OCI-M1 (cell line): Measurements from ENCODE around the gene OTULINL.

Experiments
- DNase-seq: peaks from one replicate; lab custom pipeline; 2025; lab: John Stamatoyannopoulos, UW

OTULINL gene

DNA sequence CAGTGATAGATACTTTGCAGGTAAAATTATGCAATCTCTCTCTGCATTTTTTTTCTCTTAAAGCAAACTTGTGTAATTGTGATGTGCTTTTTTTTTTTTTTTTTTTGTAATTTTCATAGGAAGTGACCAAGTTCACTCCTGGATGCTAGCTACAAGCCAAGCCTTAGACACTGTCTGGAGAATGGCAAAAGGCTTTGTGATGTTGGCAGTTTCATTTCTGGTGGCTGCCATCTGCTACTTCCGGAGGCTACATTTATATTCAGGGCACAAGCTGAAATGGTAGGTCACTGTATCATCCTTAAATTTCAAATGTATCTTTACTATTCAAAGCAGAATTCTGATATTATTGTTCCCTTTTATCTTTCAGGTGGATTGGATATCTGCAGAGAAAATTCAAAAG, 19.3 kb downstream of the OTULINL start:
- DNase-seq: no peak

DNA sequence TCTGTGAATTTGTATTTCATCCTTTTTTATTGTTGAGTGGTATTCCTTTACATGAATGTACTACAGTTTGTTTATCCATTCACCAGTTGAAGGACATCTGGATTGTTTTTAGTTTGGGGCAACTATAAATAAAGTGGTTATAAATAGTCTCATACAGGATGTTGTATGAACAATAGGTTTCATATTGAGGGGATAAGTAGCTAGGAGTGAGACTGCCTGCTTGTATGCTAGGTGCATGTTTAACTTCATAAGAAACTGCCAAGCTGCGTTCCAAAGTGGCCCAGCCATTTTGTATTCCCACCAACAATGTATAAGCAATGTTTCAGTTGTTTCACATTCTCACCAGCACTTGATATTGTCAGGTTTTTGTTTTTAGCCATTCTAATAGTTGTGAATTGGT, 21.5 kb downstream of the OTULINL start:
- DNase-seq: no peak

DNA sequence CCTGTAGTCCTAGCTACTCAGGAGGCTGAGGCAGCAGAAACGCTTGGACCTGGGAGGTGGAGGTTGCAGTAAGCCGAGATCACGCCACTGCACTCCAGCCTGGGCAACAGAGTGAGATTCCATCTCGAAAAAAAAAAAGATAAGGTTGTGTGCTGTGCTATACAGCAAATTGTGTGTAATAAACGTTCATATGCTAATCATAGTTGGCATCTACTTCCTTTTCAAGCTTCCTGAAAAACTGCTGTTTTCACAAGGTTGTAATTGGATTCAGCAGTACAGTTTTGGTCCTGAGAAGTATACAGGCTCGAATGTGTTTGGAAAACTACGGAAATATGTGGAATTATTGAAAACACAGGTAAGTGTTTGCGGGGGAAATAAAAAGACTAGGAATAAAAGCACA, 25.5 kb downstream of the OTULINL start:
- DNase-seq: no peak

DNA sequence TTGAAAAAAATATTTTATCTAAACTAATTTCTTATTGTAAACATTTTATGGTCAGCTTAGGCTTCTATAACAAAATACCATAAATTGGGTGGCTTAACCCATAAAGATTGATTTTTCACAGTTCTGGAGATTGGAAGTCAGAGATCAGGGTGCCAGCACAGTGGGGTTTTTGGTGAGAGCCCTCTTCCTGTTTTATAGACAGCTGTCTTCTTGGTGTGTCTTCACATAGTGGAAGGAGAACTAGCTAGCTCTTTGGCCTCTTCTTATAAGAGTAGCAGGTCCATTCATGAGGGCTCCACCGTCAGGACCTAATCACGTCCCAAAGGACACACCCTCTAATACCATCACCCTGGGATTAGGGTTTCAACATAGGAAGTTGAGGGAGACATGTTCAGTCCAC, 26.6 kb downstream of the OTULINL start:
- DNase-seq: no peak

DNA sequence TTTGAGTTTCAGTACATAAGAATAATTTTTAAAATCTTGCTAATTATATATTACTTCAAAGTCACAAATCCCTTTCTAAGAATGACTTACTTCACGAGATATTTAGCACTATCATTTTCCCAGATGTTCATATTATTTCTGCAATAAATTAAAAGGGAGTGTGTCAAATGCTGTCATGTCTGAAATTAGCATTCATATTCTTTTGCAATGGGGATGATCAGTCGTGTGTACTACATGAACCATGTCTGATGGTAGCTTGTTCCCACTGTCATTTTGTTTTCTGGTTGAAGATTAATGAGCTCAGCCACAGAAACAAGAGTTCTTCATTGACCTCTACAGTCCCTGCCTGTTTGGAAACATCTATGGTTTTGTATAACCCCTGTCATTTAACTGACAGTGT, 30.1 kb downstream of the OTULINL start:
- DNase-seq: no peak

DNA sequence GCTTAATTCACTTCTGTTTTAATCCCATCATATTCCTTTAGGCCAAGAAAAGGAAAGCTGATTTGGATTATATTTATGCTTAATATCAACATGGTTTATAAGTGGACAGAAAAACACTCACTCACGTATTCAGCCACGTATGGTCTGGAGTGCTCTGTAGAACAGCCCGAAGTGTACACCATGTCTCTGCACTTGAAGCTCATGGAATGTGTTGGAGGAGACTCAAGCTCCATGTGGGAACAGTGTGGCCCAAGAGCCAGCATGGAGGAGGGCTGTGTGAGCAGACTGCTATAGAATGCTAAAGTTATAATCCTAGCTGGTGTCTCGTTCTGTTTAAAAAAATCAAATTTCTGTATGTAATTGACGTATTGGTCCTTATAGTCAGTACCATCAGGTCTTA, 32.9 kb downstream of the OTULINL start:
- no peak for DNase-seq

DNA sequence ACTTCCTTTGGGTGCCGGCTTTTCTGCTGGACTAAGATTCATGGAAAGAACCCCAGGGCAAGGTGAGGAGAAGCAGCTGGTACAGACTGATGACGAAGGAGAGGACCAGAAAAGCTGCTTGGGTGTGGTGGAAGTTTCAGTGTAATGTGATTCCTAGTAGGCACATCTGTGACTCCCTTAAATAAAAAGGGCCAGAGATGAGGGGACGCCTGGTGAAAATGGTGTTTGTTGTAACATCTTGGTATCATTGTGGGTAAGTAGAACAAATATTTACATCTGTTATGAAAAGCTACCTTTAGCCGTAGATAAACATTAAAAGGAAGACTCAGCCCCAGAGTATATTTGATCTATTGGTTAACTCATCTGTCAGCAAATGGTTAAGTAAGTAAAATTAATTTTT, 33.8 kb downstream of the OTULINL start:
- DNase-seq: no peak

DNA sequence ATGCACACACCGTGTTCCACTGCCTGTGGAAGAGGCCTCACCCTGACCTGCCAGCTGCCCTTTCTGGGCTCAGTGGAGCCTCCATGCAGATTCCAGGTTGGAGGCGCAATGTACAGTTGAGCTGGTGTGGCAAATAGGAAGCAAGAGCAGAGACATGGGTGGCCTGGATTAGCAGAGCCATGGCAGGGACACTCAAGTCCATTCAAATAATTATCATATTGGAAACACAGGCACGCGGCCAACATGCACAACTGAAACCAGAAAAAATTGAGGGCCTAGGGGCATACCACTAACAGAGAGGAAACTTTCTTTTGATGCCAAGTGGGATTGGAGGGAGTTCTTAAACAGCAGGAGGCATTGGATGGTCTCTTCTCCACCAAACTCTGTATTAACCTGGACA, 35.8 kb downstream of the OTULINL start:
- no peak for DNase-seq

DNA sequence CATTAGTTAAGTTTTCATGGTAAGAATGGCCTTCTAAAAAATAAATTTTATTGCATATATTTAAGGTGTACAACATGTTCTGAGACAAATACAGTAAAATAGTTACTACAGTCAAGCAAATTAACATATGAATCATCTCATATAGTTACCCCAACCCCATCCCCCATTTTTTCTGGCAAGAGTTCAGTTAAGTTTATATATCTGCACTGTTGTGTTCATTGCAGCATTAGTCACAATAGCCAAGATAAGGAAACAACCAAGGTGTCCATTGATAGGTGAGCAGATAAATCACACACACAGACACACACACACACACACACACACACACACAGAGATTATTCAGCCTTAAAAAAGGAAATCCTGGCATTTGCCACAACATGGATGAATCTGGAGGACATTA, 45.7 kb downstream of the OTULINL start:
- DNase-seq: no peak

DNA sequence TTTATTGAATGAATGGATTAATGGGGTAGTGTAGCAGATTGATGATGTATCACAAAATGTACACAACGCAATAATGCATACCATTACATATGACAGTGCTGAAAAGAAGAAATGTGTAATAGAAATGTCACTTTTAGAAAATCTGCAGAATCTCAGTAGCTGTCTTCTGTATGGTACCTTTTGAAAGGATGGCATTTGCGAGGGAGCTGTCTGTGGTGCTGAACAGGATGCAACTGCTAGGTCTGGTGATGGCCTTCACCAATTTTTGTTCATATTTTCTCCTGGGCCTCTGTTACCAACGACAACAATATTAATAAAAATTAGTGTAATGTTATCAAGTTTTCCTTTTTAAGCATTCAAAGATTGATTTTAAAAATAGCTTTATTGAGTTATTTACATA, 46.8 kb downstream of the OTULINL start:
- peak; percentile 56 for DNase-seq

DNA sequence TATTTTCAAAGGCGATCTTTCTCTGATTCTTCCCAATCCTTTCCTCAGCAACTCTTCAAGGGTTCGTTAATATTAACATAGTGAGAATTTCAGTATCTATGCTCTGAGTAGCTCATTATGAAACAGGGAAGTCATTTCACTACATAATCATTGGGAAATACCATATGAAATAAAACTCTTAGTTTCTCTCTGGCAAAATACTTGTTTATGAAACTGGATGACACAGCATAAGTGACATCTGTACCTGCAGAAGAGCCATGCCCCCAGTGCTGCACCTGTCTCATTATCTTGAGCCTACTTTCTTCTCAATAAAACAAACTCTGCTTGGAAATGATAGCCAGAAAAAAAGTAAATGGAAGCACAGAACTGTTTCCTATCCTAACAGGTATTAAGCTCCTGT, 49.1 kb downstream of the OTULINL start:
- DNase-seq: no peak

DNA sequence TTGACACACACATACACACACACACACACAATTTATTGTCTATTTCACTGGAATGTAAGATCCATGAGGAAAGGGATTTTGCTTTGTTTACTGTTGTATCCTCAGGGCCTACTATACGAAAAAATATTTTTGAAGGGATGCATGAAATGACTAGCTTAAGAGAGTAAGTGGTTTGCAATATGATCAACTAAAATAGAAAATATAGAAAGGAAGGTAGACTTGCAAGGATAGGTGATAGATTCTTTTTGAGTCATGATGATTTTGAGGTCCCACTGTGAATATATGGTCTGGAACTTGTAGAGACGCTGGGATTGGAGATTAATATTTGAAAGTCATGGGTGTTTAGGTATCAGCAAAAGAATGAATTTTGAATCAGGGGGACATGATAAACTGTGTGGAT, 54.1 kb downstream of the OTULINL start:
- DNase-seq: no peak

DNA sequence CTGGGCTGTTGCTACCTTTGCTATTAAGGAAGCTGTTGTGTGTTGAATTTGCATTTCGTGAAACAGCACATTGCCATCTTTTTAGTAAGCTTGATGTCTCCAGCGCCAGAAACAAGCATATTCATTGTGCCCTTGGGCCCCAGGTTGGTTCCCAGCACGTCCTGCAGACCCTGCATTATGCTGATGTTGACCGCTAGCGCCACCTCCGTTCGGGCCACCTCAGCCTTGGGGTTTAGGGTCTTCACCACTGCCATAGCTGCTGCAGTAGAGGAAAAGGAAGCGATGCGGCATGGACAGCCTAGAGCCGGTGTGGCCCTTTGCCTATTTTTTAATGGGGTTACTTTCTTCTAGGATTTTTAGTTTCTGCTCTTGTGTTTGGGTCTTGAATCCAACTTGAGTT, 59.2 kb downstream of the OTULINL start:
- DNase-seq: no peak

DNA sequence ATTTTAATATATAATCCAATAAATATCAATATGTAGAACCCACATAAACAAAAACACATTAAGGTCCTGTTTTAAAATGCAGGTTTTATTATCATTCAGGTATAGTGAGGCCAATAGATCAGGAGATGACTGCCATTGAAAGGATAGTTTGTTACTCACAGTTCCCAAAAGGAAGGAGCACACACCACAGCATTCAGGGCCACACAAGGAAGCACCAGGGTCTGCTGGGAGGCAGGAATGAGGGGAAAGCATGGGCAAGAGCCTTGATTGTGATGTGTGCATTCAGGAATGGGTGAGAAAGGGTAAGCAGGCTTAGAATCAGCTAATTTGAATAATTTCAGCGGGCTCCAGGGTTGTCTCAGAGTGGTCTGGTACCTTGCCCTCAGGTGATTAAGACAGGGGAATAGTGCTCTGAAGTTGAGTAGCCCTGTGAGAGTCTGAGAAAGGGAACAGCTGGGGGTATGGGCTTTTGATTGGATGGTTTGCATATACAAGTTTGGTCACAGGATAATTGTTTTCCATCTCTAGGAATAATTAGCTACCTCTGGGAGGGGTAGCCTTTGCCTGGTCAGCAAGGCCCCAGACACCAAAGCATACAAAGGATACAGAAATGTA, 63.1 kb downstream of the OTULINL start:
- DNase-seq: no peak

DNA sequence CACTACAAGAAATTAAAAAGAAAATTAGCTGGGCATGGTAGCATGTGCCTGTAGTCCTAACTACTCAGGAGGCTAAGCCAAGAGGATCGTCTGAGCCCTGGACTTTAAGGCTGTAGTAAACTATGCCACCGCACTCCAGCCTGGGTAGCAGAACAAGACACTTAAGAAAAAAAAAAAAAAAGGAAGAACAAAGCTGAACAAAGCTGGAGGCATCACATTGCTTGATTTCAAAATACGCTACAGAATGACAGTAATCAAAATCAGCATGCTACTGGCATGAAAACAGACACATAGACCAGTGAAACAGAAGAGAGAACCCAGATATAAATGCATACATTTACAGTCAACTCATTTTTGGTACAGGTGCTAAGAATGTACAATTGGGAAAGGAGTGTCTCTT, 68.5 kb downstream of the OTULINL start:
- no peak for DNase-seq

DNA sequence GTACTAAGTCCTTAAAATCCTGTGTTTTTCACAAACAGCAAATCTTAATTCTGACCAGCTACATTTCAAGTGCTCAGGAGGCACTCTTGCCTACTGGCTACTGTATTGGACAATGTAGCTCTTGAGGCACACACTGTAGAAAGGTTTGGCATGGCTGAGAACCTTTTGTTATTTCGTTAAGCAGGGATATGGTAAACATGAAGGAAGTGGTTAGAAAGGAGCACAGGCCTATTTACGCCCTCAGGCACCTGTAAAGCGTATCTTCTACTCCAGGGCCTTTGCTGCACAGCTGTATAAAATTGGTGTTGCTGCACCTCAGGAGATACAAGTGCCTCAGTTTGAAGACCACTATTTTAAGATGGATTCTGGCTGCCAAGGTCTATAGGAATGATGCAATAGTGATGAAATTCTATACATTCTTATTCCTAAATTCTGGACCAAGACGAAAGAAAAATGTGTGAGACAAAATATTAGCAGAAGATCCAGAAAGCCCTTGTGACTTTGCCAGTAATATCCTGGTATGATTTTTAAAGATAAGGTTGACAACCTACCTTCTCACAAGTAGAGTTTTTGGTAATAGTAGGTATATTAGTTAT, 73.7 kb downstream of the OTULINL start:
- no peak for DNase-seq

DNA sequence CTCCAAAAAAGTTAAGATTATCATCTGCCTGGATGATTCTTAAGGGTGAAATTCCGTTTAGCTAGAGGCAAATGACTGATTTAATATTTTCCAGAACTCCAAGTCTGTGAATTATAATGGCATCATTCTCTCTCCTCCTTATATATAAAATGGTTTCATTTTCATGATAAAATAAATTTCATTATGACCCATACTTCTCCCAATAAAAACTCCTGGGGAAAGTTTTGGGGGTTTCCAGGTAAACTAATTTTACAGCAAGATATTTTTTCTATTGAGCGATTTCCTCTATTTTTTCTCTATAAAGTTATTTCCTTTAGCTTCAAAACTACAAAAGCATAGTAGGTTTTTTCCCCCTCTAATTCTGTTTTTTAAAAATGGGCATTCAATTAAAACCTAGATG, 75.3 kb downstream of the OTULINL start:
- DNase-seq: no peak

DNA sequence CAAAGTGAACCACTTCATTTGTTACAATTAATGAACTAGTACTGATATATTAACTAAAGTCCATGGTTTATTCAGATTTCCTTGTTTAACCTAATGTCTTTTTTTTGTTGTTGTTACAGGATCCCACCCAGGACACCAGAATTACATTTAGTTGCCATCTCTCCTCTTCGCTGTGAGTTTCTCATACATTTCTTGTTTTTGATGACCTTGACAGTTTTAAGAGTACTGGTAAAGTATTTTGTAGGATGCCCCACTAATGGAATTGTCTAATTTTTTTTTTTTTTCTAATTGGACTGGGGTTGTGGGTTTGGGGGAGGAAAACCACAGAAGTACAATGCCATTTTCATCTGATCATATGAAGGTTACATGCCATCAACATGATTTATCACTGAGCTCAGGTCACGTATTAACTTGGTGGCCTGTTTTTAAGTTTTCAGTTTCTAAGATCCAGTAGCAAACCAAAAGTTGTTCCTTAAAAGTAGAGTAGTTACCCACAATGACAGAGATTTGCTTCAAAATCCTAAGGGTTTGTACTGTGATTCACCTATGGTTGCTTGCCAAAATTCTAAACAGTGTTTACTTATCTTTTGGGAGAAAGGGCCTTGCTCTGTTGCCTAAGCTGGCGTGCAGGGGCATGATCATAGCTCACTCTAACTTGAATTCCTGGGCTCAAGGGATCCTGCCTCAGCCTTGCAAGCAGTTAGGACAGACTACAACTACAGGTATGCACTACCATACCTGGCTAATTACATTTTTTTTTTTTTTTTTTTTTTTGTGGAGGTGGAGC, 78.4 kb downstream of the OTULINL start:
- DNase-seq: no peak

DNA sequence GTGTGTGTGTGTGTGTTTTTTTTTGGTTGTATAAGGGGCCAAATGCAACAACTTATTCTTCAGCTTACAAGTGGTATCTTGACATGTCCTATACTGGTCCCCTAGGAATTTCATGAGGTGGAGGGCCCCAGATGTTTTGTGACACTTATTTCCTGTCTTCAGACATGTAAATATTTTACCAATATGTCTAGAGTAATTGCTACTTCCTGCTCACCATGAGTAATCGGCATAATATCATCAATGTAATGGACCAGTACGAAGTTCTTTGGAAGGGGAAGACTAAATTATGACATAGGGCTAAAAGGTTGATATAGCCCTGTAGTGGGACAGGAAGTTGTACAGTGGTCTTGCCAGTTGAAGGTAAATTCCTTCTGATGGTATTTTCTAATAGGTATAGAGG, 79.2 kb downstream of the OTULINL start:
- DNase-seq: no peak
